Fibroblast of upper back skin (primary cell): ENCODE measurements around the gene ATP10A.

Experiments
- DNase-seq: peaks from one replicate; pipeline ENCODE4 v3.0.0-alpha.2; 2013

Gene ATP10A, protein sequence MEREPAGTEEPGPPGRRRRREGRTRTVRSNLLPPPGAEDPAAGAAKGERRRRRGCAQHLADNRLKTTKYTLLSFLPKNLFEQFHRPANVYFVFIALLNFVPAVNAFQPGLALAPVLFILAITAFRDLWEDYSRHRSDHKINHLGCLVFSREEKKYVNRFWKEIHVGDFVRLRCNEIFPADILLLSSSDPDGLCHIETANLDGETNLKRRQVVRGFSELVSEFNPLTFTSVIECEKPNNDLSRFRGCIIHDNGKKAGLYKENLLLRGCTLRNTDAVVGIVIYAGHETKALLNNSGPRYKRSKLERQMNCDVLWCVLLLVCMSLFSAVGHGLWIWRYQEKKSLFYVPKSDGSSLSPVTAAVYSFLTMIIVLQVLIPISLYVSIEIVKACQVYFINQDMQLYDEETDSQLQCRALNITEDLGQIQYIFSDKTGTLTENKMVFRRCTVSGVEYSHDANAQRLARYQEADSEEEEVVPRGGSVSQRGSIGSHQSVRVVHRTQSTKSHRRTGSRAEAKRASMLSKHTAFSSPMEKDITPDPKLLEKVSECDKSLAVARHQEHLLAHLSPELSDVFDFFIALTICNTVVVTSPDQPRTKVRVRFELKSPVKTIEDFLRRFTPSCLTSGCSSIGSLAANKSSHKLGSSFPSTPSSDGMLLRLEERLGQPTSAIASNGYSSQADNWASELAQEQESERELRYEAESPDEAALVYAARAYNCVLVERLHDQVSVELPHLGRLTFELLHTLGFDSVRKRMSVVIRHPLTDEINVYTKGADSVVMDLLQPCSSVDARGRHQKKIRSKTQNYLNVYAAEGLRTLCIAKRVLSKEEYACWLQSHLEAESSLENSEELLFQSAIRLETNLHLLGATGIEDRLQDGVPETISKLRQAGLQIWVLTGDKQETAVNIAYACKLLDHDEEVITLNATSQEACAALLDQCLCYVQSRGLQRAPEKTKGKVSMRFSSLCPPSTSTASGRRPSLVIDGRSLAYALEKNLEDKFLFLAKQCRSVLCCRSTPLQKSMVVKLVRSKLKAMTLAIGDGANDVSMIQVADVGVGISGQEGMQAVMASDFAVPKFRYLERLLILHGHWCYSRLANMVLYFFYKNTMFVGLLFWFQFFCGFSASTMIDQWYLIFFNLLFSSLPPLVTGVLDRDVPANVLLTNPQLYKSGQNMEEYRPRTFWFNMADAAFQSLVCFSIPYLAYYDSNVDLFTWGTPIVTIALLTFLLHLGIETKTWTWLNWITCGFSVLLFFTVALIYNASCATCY (N-terminal part only)

DNA sequence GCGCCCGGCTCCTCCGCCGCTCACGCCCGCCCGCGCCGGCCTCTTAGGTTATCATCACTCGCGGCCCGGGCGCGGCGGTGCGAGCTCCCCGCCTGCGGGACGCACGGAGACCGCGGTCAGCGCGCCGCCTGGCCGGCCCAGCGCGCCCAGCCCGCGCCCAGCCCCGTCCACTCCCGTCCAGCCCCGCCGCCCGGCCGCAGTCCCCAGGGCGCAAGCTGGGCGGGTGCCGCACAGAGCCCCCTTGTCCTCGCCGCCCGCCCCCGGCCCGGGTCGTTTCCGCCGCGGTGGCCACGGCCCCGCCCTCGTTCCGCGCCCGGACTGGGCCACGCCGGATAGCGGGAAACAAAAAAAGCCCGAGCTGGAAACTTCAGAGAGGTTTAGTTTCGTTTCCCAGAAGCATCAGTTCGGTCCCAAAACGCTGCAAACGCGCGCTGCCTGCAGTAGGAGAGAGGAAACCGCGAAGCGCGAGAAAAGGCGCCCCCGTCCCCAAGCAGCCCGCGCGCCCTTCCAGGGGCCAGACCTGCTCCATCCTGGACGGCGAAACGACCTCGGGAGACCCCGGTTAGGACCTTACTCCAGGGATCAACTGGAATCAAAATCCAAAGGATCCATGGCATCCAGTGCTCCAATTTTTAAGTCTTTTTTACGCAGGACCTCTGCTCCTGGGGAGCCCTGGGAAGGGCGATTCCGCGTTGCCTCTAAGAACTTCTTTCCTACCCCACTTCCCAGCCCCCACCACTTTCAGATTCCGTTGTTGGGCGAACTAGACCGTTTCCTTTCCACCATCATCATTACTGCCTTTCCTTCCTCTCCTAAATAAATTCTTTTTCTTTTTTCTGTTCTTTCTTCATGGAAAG lies at the start of gene ATP10A:
ATP10A (minus strand) TSS at position 217 of the 857 bp plus-strand sequence. CDS start 231 bp downstream, outside the sequence.
- peak; percentile 60 for DNase-seq

- no peak for DNase-seq
Observed at GRCh38 chr15:25912035-25912434, 48.9 kb upstream of the ATP10A start.

DNA sequence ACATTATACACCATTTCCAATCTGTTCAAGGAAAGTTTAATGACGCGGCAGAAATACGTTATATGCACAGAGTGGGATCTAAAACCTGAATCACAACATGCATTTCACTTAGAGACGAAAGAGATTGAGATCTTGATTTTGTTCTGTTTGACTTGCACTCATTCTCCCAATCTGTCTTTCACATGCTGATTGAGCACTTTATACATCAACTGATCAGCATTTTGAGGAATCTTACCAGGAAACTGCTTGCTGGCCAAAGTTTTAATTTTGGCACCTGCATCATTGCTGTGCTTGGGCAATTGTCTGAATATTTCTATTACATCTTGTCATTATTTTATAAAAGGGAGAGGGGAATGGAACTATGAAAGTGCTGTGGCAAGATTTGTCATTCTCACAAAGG lies 47.7 kb upstream of the ATP10A start:
- DNase-seq = no peak

GRCh38 chr15:25909806-25910205 lies 46.7 kb upstream of the ATP10A start:
- no peak for DNase-seq

DNA sequence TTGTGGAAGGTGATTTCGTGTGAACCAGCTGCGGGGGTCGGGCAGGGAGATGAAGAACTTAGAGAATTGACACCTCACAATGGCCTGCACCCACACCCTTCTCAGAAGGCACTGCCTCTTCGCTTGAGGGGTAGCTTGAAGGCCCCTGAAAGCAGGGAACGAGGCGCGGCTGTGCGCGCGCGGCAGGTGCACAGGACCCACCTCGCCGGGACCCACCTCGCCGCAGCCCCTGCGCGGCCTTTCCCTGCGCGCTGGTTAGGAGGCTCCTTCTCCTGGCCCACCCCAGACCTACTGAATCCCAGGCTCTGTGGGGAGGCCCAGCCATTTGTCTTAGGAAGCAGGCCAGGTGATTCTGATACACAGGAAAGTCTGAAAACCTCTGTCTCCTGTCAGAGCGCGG lies 46.2 kb upstream of the ATP10A start:
- DNase-seq = no peak

- peak; percentile 94 for DNase-seq
Observed at GRCh38 chr15:25905140-25905539, 42.0 kb upstream of the ATP10A start.

DNA sequence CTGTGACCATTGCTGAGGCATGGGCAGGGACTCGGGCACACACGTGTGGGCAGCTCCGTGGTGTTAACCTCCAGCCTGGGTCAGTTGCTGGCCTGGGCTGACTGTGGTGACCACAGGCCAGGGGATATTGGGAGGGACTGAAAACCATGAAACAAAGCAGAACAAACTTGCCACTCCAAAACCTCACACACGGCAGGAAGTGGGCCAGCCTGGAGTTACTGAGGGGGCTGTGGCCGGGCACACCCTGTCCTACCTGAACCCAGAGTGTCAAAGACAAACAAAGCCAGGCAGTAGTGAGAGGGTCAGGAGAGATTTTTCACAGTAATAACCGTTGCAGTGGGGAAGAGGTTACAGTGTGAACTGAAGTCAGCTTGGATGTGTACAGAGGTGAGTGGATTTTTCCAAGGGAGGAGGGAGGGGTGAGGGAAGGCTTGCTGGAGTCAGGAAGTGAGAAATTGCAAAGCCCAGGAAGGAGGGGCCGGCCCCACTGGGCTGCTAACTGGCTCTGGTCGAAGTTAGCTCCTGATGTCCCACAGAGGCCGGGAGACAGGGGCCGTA lies 40.0 kb upstream of the ATP10A start:
- peak; percentile 69 for DNase-seq

- no peak for DNase-seq
Observed at GRCh38 chr15:25901811-25902605, 38.9 kb upstream of the ATP10A start.

DNA sequence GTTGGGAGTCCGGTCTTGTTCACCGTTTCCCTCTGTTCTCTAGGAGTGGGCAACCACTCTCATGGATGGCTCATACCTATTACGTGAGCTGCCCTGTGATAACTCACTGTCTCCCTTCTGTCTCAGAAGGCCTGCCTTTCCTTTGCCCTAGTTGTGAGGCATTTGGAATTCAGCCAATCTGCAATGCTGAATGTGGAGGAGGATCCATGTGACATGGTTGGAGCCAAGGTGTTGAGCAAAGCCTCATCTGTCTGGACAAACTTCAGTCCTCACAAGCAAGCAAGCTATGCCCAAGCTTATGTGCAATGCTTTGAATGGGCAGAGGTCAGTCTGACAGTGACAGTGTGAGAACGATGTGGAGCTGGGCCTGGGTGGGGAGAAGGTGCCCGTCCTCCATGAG lies 37.8 kb upstream of the ATP10A start:
- peak; percentile 39 for DNase-seq

DNA sequence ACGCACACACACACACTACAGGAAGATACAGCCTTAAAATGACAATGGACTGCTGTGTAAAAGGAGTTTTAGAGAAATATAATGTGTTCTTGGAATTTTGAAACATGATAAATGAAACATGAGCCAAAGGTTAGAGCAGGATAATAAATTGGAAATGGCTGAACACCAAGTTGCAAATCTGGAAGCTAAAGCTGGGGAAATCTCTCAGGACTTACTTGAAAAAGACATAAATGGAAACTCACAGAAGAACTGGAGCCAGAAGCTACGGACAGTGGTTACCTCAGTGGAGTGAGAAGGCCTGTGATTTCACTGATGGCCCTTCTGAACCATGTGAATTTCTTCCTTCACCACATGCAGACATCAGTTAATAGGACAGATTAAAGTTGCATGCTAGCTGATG lies 37.3 kb upstream of the ATP10A start:
- DNase-seq = peak; percentile 59

DNA sequence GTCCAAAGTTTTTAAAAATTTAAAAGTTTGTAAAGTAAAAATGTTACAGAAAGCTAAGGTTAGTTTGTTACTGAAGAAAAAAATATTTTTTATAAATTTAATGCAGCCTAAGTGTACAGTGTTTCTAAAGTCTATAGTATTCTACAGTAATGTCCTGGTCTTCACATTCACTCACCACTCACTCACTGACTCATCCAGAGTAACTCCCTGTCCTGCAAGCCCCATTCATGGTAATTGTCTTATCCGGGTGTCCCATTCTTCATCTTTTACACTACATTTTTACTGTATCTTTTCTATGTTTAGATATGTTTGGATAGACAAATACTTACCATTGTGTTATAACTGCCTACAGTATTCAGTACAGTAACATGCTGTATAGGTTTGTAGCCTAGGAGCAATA lies 36.7 kb upstream of the ATP10A start:
- DNase-seq = peak; percentile 32

DNA sequence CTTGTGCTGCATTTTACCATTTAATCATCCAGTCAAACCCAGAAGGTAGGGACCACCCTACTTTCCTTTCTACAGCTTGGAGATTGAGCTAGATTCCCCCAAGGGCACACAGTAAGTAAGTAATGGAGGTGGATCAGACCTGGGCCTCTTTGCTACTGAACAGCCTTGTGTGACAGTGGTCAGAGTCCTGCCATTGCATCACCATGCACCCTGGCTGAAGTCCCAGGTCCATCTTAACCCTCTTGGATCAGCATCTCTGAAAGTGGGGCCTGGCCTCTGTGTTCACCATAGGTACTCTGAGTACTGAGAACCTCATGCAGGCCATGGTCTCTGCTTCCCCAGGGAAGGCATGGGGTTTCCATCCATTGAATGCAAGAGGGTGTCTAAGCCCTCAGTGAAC lies 34.5 kb upstream of the ATP10A start:
- DNase-seq = no peak

- DNase-seq = peak; percentile 24
Observed at GRCh38 chr15:25894371-25894902, 31.3 kb upstream of the ATP10A start.

GRCh38 chr15:25893596-25893995 lies 30.5 kb upstream of the ATP10A start:
- DNase-seq = no peak

DNA sequence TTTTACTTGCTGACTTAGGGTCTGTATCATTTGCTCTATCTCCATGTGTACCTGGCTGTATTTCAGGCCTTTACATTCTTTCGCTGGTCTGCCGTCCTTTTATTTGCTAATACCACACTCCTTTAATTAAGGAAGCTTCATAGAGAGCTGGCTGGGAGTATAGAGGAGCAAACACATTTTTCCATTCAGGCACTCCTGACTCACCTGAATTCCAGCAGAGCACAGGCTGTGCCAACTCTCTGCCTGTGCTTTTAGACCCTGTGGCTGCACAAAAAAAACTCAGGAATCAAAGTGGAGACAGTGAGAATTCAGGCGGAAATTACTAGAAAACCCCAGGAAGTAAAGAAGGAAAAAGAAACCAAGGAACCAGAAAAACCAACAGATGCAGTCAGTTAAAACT lies 29.0 kb upstream of the ATP10A start:
- peak; percentile 76 for DNase-seq

- peak; percentile 59 for DNase-seq
Observed at GRCh38 chr15:25891081-25891480, 28.0 kb upstream of the ATP10A start.

DNA sequence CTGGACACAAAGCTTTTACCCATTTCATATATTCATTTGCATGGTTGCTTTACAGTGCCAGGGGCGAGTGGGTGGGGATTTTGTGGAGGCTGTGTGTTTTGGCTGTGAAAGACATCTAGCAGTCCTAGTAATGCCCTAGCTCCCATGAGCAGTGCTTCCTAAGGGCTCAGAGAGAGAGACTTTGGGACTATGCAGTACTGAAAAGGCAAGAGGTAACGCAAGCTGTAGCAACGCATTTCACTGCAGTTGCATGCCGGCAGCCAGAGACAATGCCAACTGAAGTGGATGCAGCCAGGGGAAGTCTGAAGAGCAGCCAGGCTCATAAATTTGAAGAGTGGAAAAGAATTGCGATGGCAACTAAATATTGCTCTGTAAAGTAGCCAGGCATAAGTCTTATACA lies 27.4 kb upstream of the ATP10A start:
- DNase-seq = no peak

GRCh38 chr15:25887870-25888269 lies 24.7 kb upstream of the ATP10A start:
- DNase-seq = no peak

- DNase-seq = no peak
Observed at GRCh38 chr15:25886498-25887140, 23.5 kb upstream of the ATP10A start.

- DNase-seq = no peak
Observed at GRCh38 chr15:25884370-25884769, 21.2 kb upstream of the ATP10A start.
